ENCODE data around the gene MCRIP2. TPM values are rescaled to one million over a fixed set of nuclear protein-coding genes. Genes with fewer than 3 reads are reported as not detected.

MCRIP2 gene
- total RNA-seq, 1 donor from 2014 or later = 205 TPM

GRCh38 chr16:610513-611381, 30.9 kb upstream of the MCRIP2 start:
- intact Hi-C loops (cut with DNase I) = no loop called here
- DNase-seq (no peak), ATAC-seq (ENCODE audit: poor library complexity) (peak; percentile 65)

- DNase-seq = no peak
- intact Hi-C loops (cut with DNase I) = no loop called here
- ATAC-seq (ENCODE audit: poor library complexity) = no peak
Measured at GRCh38 chr16:615122-615521, 26.5 kb upstream of the MCRIP2 start.

DNA sequence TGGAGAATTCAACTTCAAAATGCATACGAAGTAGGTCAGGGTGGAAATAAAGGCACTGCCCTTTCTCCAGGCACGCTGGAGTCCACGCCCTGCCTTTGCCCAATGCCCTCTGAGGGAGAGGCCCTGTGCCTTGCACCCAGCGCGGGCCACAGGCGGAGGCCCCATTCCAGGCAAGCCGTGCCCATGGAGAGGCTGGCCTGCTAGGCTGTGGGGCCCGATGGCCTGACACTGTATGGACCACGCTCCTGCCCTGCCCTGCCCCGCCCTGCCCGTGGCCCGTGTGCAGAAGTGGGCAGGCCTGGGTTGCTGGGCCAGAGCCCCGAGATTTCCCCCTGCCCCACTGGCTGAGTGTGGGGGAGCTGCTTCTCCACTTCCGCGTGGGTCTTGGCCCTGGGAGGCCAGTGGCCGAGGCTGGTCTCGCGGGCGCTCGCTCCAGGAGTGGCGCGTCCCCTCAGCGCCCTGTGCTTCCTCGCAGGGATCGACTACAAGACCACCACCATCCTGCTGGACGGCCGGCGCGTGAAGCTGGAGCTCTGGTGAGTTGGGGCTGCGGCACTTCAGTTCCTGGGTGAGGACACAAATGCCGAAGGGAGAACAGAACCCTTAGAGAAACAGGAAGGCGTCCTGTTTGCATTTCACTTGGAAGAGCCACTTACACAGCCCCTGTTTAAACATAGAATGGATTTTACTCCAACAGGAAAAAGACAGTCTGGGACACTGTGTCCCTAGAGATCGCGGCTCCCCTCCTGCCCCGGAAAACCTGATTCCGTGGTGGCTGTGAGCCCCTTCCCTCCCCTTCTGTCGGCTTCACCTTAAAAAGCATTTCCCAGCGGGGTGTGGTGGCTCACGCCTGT, 24.7 kb upstream of the MCRIP2 start:
- intact Hi-C loops (cut with DNase I) = no loop called here
- no peak for DNase-seq
- ATAC-seq (ENCODE audit: poor library complexity) = no peak

GRCh38 chr16:617855-618254, 23.8 kb upstream of the MCRIP2 start:
- ATAC-seq (ENCODE audit: poor library complexity) = no peak
- DNase-seq = no peak
- intact Hi-C loops (cut with DNase I) = no loop called here

- ATAC-seq (ENCODE audit: poor library complexity) = no peak
Measured at GRCh38 chr16:619476-620100, 22.0 kb upstream of the MCRIP2 start.

GRCh38 chr16:620700-621525, 20.7 kb upstream of the MCRIP2 start:
- intact Hi-C loops (cut with DNase I) = no loop called here
- ATAC-seq (ENCODE audit: poor library complexity) (no peak), DNase-seq (no peak)

More at GRCh38 chr16:619476-620100, 22.0 kb upstream of the MCRIP2 start:
- intact Hi-C loops (cut with DNase I) = no loop called here
- DNase-seq = no peak

- ATAC-seq (ENCODE audit: poor library complexity) (no peak), DNase-seq (no peak)
- intact Hi-C loops (cut with DNase I) = no loop called here
Measured at GRCh38 chr16:621526-622105, 20.0 kb upstream of the MCRIP2 start.

GRCh38 chr16:622920-623280, 18.7 kb upstream of the MCRIP2 start:
- intact Hi-C loops (cut with DNase I) = no loop called here
- DNase-seq (no peak), ATAC-seq (ENCODE audit: poor library complexity) (no peak)

DNA sequence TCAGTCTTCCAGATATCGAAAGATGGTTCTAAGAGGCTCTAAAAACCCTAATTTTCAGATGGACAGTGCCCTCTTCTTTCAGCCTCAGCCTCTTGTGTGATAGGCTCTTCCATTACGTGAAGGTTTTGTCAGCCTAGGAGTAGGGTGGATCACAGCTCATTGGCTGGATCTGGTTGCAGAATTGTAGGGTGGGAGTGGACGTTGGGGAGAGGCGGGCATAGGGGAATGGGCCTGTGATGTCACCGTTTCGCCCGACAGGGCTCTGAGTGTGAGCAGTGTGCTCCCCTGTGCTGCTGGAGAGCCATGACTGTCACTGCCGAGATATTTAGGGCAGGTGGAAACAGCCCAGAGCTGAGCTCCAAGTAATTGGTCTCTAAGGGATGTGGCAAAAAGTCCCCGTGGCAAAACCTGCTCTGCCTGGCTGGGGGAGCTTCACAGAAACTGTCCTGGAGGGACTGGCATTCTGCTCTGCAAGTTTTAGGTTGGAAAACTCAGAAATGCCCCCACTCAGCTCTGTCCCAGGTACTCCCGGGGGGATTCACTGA, 17.0 kb upstream of the MCRIP2 start:
- intact Hi-C loops (cut with DNase I) = no loop called here
- DNase-seq (no peak), ATAC-seq (ENCODE audit: poor library complexity) (no peak)

DNA sequence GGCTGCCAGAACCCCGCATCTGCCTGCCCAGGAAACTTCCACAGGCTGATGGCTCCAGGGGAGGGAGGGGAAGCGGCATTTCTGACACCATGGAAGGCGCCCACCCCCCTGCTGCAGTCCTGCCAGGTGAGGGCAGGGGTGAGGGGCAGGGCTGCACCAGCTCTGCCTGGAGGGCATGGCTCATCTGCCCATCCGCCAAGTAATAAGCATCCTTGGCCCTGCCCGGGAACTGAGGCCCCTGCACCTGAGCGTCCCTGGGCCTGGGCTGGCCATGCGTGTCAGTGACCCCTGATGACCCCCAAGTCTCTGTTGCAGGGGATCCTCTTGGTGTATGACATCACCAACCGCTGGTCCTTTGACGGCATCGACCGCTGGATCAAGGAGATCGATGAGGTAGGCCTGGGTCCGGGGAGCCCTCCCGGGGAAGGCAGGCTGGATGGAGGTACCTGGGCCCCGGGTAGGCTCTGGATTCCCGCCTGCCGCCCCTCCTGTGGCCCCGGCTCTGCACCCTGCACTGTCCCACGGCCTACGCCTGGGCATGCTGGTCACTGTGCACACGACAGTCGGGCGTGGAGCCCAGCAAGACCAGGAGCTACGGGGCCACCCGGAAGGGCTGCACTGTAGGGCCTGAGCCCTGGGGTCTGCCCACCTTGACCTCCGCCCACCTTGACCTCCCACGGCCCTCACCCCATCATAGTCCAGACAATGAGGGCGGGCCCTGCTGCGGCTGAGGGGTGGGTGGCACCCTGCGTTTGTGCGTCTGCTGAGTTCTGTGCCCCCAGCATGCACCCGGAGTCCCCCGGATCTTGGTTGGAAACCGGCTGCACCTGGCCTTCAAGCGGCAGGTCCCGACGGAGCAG, 16.3 kb upstream of the MCRIP2 start:
- ATAC-seq (ENCODE audit: poor library complexity) (no peak), DNase-seq (no peak)
- intact Hi-C loops (cut with DNase I) = no loop called here

DNA sequence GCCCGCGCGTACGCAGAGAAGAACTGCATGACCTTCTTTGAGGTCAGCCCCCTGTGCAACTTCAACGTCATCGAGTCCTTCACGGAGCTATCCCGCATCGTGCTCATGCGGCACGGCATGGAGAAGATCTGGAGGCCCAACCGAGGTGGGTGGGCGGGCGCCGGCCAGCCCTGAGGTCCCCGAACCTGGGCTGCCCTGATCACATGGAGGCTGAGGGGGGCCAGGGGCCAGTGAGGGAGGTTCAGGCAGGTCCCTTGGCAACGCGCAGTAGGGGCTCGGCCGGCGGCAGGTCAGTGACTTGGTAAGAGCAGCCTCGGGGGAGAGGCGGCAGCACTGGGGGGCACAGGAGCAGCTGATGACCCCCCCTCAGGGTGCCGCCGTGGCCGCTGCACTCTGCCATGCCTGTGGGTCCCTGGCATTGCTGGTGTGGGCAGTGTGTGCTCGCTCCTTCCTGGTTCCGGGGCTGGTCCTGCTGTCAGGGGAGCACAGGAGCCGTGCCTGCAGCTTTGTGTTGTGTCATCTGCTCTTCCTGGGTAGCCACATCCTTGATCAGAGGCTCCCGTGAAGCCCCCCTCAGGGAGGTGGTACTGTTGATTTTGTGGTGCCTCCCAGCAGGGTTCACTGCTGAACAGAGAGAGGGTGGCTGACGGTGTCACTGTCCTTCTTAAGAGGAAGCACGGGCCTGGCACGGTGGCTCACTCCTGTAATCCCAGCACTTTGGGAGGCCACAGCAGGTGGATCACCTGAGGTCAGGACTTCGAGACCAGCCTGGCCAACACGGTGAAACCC, 15.5 kb upstream of the MCRIP2 start:
- peak; percentile 40 for DNase-seq

GRCh38 chr16:626787-627453, 14.7 kb upstream of the MCRIP2 start:
- intact Hi-C loops (cut with DNase I) = no loop called here
- DNase-seq (no peak), ATAC-seq (ENCODE audit: poor library complexity) (no peak)

More for the DNA sequence above, 15.5 kb upstream of the MCRIP2 start:
- ATAC-seq (ENCODE audit: poor library complexity) = no peak
- intact Hi-C loops (cut with DNase I) = no loop called here

- ATAC-seq (ENCODE audit: poor library complexity) (no peak), DNase-seq (peak; percentile 62)
- intact Hi-C loops (cut with DNase I) = no loop called here
Measured at GRCh38 chr16:627454-628239, 14.0 kb upstream of the MCRIP2 start.

GRCh38 chr16:628321-629061, 13.1 kb upstream of the MCRIP2 start:
- no peak for ATAC-seq (ENCODE audit: poor library complexity)
- no peak for DNase-seq
- intact Hi-C loops (cut with DNase I) = no loop called here
